Astrocyte of the cerebellum (primary cell): ENCODE data around the gene RNASEL.
A peak's percentile ranks its signal among the peaks of the same experiment; 100 is the strongest.

ENCODE experiments used
- DNase-seq: peaks from one replicate; pipeline ENCODE4 v3.0.0-alpha.2; 2011; ENCODE audit warnings: low read depth
- H3K4me3 ChIP-seq: 2 replicates; pipeline ENCODE4 v1.5.1; 2011; ENCODE audit warnings: mild to moderate bottlenecking, low read depth, low read length, moderate library complexity
- in situ Hi-C: cut with HindIII; loops from 2 replicates; pipeline ENCODE4 v1.10.0; 2017; ENCODE audit warnings: low sequenced_read_pairs
- TF ChIP-seq, protein P1 (sequence below): IDR thresholded peaks from 2 replicates; pipeline ENCODE4 v1.5.1; 2012; ENCODE audit warnings: low read length, low read depth, moderate library complexity, mild to moderate bottlenecking; ENCODE audit errors: missing control alignments

Gene RNASEL

GRCh38 chr1:182601913-182602312 is 12.9 kb upstream of the RNASEL start:
- in situ Hi-C loops, result no loop called here
- no peak overlapping the region for H3K4me3 ChIP-seq
- no peak for DNase-seq
- TF ChIP-seq, protein P1, sequence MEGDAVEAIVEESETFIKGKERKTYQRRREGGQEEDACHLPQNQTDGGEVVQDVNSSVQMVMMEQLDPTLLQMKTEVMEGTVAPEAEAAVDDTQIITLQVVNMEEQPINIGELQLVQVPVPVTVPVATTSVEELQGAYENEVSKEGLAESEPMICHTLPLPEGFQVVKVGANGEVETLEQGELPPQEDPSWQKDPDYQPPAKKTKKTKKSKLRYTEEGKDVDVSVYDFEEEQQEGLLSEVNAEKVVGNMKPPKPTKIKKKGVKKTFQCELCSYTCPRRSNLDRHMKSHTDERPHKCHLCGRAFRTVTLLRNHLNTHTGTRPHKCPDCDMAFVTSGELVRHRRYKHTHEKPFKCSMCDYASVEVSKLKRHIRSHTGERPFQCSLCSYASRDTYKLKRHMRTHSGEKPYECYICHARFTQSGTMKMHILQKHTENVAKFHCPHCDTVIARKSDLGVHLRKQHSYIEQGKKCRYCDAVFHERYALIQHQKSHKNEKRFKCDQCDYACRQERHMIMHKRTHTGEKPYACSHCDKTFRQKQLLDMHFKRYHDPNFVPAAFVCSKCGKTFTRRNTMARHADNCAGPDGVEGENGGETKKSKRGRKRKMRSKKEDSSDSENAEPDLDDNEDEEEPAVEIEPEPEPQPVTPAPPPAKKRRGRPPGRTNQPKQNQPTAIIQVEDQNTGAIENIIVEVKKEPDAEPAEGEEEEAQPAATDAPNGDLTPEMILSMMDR, result no peak

DNA sequence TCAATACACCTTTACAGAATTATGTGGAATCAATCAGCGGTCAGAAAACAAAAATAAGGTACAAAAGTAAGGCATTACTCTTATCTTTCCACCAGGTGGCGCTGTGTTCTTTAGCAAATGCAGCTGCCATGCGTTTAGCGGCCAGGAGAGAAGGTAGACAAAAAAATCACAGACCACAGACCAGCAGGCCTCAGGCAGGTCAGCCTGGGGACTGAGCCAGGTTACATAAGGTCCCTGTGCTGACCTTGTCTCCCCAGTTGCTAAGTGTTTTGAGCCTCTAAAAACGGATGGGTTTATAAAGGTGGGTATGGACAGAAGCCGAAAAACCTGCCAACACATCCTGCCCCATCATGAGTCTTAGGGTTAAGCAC is 12.3 kb upstream of the RNASEL start:
- H3K4me3 ChIP-seq, result no peak overlapping the region
- peak; percentile 68 for DNase-seq
- TF ChIP-seq, protein P1, result peak; percentile 66
- in situ Hi-C loops, result no loop called here

- H3K4me3 ChIP-seq, result no peak overlapping the region
- in situ Hi-C loops, result no loop called here
- TF ChIP-seq, protein P1, result no peak
- DNase-seq, result no peak
These were observed 11.8 kb upstream of the RNASEL start for GRCh38 chr1:182600745-182601415.

GRCh38 chr1:182600036-182600713 is 11.1 kb upstream of the RNASEL start:
- DNase-seq, result no peak
- no peak overlapping the region for H3K4me3 ChIP-seq
- TF ChIP-seq, protein P1, result no peak
- in situ Hi-C loops, result no loop called here

DNA sequence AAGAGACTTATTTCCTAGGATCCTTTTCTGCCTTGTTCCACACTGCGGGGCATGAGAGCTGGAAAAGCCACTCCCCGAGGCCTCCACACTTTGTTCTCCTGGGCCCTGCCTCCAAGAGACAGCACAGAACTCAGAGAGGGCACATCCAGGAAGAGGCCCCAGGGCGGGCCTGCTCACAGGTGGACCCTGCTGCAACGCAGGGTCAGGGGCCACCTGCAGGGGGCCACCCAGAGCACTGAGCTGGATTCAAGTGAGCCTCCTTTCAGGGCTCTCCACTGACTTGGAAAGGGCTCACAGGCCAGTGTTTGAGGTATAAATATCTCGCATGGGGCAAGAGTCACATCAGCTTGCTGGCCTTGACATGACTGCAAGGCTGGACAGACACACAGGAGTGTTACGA is 10.3 kb upstream of the RNASEL start:
- TF ChIP-seq, protein P1, result peak; percentile 33
- DNase-seq, result no peak
- no peak overlapping the region for H3K4me3 ChIP-seq
- in situ Hi-C loops, result loop anchor here (5.0 kb wide), 1 partner anchor 188 kb away; the partner anchor contains the start of gene NPL

DNA sequence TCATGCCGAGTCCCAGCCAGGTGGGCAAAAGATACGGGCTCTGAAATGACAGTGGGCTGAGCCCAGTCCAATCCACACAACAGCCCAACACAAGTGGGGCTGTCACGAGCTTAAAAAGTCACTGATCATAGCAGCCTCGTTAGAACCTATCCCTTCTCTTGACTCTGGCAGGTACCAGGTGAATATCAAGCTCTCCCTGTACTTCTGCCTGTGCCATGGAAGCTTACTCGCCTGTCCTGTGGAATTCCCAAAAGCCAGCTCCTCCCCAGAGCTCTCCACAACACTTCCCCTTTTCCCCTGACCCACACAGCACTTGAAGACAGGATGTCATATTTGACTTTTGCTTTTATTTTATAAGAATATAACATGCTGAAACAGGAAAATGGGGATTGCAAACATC is 9.2 kb upstream of the RNASEL start:
- TF ChIP-seq, protein P1, result no peak
- in situ Hi-C loops, result loop anchor here (5.0 kb wide), 1 partner anchor 189 kb away; the partner anchor contains the start of gene NPL
- no peak for DNase-seq
- H3K4me3 ChIP-seq, result no peak overlapping the region
